Heart left ventricle (tissue), 13 donors: Measurements from ENCODE around the gene PCBP3.

Source experiments
- CTCF ChIP-seq, 12 donors: fragments of 200-600 bp; sonication (generic) in 4 of 12; IDR thresholded peaks; one replicate each; pipeline versions ENCODE4 v1.5.0 to v1.8.0; 2018 to 2022; ENCODE audit warnings: antibody characterized with exemption in 12 of 12, mild to moderate bottlenecking in 5 of 12
- POLR2A ChIP-seq, 2 donors: fragments of 450-650 bp; IDR thresholded peaks; one replicate each; pipeline ENCODE4 v1.6.1; 2017; ENCODE audit warnings: antibody characterized with exemption in 2 of 2, mild to moderate bottlenecking in 2 of 2, moderate library complexity in 2 of 2
- donor health status: ischemic (EF 13 %, LVEDD 7.1; RV severe dilation, severe dysfunction).
- donor health status: DM: no; HTN: yes; CAD: no.
- donor health status: DM: no; HTN: no; CAD: no.
- donor health status: ischemic (EF 25% LVEDD 6.9; RV normal size, moderate dysfunction).
- donor health status: ischemic (EF 25% LVEDD 5.7; RV mildly dilated, moderate dysfunction).
- donor health status: ischemic (EF 35%, LVEDD 5.7; RV mildly dilated, moderate dysfunction).
- donor health status: nonischemic (EF 11% LVEDD 7.7; RV severe dilation, severe dysfunction).
- donor health status: DM: yes; HTN: yes; CAD: no.
- donor health status: PGD.
- donor health status: ischemic (EF 29% LVEDD 5.4; RV normal size, mild dysfunction).
- donor health status: nonischemic (EF 23%, LVEDD 6.1; RV moderate dilation, normal function).

DNA sequence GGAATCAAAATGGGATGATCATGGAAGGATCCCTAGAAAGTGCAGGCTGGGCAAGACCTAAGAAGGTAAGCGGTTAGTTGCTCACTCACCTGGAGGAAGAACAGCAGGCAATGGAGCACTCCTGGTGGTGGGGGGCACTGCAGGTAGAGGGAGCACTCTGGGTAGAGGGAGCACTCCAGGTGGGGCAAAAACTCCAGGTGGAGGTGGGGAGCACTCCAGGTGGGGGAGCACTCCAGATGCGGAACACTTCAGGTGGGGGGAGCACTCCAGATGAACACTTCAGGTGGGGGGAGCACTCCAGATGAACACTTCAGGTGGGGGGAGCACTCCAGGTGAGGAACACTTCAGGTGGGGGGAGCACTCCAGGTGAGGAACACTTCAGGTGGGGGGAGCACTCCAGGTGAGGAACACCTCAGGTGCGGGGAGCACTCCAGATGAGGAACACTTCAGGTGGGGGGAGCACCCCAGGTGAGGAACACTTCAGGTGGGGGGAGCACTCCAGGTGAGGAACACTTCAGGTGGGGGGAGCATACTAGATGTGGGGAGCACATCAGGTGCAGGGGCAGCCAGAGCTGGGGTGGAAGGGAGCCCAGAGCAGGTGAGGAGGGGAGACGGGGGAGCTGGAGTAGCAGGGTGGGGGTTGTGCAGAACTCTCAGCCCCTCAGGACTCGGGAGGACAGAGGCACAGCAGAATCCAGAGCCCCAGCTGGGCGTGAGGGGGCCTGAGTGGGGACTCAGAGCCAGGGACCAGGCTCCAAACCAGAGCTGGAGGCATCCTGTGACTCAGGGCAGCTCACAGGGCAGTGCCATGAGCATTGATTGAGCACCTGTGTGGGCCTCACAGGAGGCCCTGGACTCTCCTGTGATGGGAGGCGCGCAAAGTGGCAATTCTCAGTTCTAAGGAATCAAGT is 300.4 kb downstream of the PCBP3 start:
- TF ChIP-seq CTCF (IDR thresholded peaks at IDR 0.05) (no peak), POLR2A (IDR thresholded peaks at IDR 0.05) (no peak)
